ENCODE measurements around the gene RNF150.

RNF150 gene

DNA sequence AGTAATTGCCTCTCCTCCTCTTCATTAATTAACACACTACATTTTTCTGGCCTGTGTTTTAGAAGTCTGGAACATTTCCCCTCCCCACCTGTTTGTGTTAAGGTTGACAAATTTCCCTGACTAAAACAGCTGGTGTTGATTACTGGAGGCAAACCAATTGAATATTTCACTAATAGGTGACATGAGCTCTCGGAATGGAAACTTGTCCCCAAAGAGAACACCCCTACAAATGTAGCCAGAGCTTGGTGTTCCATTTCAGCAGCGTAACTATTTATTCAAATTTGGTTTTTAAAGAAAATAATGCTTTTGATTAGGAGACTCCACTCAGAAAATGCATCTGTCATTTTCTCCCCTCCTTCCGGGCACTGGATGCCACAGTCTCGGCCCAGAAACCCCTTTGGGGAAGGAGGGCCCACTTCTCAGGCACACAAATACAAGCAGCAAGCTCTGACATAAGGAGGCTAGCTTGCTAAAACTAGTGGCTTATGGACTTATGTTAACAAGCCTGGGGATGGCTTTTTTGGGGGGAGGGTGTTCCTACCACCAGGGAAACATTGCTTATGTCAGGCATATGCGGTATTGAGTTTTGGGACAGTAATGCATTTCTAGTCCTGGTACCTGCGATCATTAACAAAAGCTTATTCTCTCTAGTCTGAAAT, 2.2 kb downstream of the RNF150 start:
- no peak for DNase-seq

DNA sequence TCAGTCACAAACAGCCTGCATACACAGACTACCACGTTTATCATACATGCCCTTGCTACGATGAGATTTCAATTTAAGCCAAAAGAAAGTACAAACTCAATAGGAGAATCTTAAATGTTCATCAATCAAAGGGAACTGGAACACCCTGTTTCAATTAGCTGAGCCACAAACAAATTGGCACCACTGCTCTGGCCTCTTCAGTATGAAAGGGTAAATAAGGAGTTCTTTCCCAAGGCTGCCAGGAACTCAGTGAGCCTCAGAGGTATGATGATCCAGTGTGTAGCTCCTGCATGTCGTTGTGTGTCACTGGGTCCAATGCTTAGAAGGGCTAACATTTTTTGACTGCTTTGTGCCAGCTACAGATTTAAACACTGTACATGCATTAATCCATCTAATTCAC, 5.4 kb downstream of the RNF150 start:
- no peak for DNase-seq

DNA sequence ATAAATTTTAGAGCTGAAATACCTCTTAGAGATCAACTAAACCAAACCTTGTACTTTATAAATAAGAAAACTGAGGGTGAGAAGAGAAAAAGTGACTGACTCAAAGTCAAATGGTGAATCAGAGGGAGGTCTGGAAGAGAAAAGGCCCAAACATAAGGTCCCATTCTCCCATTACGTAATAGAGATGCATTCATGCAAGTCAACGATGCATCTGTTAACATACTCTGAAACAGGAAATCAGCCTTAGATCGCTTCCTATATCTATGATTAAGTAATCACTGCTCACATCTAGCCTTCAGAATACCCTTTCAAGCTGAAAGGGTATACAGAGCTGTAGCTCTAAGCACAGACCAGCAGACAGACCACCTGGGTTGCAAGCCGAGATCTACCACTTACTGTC, 6.5 kb downstream of the RNF150 start:
- no peak for DNase-seq

DNA sequence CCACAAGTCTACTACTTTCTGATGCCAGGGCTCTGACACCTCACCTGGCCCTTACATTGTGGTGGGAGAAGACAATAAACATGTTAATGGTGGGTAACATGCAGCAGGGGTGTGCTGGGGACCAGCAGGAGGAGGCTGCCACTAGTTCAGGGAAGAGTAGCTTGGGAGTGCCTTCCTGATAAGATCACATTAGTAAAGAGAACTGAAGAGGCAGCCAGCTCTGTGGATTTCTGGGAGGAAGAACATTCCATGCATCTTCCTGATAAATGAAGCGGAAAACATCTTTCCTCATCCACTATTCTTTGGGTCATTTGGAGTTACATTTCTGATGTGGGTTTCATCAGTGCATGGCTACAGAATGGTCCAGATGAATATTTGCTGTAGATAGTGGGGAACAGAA, 9.0 kb downstream of the RNF150 start:
- no peak for DNase-seq

DNA sequence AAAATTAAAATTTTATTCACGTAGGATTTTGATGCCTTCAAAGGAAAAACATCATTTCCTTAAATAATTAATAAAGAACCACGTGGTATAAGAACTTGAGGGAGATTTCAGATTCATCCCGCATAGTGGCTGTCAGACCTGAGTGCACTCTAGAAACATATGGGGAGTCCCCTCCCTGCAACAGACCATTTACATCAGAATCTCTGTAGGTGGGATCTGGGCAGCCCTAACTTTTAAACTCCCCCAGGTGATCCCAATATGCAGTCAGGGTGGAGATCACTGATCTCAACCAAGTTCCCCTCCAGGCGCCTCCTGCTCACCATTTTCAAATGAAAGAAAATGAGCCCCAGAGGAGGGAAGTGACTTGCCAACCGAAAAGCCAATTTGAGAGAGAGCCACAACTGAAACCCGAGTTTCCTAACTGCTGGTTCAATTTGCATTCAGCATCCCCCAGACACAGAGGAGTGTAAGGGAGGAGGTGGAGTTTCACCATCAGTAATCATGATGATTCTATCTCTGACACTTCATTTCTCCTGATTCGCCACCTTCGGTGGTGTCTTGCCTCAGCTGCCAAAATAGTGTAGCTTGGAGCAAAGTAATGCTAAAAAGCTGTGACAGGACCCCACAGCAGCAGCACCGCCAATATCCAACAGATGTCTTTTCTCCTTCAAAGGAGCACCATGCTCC, 11.4 kb downstream of the RNF150 start:
- DNase-seq = no peak

DNA sequence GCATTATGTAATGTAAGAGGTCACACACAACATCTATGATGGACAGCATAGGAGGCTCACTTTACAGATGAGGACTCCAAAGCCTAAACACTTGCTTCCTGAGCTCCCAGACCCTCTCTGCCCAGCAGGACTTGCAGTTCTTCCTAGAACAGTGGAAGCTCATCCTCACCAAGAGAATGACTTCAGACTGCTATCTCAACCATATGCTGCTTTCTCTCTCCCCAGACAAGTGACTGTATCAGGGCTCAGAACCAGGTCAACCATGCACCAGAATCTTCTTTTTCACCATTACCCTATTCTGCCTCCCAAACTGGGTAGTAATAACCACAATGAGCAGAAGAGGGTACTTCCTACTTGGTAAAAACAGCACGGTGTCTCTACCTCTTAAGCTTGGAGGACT, 12.2 kb downstream of the RNF150 start:
- no peak for DNase-seq

DNA sequence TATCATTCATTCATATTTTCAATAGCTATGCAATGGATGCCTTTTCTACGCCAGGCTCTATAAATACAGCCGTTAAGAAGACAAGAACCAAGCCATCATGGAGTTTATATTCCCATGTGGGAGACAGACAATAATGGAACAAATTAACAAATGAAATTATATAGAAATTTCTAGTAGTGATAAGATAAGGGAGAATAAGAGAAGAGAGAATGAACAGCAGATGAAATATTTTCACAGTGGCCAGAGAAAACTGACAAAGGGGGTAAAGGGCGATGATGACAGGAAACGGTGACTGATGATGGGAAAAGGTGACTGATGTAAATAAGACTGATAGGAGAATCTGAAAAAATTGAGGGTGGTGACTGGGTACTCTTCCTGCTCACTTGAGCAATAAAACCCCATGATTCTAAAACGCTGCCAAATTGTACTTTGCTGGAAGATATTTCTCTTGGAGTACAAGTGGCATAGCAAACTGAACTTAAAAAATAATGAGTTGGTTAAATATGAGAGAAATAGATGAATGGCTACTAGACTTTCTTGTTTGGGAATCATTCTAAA, 13.2 kb downstream of the RNF150 start:
- DNase-seq = no peak

DNA sequence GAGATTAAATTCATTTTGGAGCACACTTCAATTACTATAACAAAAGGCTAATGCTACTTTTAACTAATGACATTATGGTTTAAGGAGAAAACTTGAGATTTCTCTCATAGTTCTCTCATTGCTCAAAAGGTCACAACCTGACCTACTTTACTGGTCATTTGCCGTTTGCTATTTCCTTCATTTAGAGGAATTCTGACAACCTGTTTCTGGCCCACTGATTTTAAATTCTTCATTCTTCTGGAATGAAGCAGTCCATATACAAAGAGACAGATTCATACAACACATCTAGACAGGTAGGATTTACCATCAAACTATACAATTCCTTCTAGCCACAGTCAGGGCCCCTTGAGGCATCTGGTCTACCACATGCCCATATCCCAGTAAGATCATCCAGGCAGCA, 14.2 kb downstream of the RNF150 start:
- DNase-seq = no peak

DNA sequence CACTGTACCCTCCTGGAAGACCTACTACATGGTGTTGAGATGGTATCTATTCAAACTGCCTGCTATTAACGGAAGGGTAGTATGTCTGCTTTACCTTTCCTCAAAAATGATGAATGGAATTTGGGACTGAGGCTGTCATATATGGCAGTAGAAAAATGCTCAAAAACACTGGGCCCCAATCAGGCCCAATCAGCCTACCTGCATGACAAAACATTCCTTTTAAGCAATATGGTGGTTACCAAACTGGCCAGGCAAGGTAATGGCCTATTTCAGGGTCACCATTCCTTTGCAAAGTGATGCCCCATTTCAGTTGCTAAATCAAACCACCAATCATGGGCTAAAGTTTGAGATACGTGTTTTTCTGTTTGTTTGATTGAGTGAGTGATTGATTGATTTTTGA, 14.9 kb downstream of the RNF150 start:
- DNase-seq = no peak

DNA sequence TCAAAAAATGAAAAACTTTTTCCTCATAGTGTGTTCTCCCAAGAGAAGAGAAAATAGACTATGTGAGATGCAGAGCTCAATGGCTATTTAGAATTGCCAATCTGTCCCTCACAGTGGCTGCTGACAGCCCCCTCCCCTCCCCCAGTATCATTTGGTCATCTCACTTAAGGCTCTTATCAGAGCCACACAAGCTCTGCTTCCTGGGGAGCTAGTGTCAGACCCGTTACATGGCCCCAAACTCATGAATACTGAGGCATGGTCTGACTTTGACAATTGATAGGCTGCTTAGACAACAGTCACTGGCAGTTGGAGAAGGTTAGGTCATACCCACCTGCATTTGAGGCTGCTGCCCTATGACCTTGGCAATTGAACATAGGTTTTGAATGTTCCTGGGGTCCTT, 15.3 kb downstream of the RNF150 start:
- DNase-seq = no peak

DNA sequence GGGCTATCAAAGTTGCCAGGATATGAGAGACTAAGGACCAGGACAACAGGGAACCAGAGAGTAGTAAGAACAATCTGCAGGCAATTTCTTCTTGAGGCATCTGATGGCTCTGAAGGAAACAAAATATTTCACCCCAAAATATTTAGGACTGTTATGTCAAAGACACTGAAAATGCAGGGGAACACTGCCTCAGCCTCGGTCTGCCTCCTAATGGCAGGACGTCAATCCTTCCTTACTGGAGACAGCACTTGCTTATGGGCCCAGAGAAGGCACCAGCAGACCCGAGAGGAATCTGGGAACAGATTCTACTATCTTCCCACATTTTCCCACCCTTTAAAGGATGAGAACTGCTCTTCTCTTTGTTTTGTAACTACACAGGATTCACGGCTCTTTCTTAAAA, 23.3 kb downstream of the RNF150 start:
- DNase-seq = no peak

DNA sequence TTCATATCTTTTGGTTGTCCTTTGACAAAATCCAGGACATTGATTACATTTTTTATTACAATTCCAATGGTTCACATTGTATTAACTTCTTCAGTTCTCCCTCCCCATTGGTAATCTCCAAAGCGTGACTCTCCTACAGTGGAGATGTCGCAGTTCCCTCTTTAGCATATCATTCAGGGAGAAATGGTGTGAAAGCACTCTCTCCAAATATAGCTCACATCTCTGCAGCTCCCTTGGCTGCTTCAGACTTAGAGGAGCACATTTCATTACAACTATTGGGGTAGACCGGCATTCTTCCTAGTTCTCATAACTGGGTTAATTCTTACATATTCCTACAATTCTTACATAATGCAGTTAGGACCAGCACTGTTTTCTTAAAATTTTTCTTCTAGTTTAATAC, 25.3 kb downstream of the RNF150 start:
- DNase-seq = no peak

DNA sequence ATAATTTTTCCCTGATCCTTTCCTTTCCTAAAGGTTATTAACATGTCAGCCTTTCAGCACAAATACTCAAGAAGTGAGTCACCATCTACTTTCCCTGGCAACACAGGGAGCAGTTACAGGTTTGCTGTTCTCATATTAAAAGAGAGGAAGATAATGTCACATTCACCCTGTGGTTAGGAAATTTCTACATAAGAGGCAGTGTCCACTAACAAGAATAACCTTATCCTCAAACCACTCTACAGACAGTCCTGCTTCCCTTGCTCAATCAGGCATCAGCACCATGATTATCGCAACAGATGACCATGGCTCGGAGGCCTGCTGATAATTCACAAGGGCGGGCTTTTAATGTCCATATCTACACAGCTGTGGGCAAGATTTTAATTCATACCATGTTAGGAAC, 30.9 kb downstream of the RNF150 start:
- DNase-seq = no peak

DNA sequence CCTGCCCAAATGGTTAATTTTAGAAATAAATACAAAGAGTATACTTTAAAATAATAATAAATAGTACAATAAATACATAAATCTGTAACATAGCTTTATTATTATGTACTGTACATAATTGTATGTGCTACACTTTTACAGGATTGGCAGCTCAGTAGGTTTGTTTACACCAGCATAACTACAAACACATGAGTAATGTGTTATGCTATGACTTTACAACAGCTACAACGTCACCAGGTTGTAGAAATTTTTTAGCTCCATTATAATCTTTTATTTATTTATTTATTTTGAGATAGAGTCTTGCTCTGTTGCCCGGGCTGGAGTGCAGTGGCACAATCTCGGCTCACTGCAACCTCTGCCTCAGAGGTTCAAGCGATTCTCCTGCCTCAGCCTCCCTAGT, 31.8 kb downstream of the RNF150 start:
- DNase-seq = no peak

DNA sequence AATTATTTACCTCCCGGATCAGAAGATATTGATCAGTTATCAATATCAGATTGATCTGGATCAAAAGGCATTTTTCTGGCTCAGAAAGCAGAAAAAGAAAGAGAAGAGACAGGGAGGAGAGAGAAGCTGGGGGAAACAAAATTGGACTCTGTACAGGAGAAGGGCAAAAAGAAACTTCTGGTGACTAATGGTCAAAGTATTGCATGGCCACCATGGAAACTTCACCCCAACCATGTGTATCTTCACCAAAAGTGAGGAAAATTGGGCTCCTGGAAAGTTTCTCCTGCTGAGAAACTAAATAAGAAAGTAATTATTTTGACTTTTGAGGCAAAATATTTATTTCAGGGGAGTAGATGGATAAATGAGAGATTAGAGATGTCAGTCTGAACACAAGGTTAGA, 33.9 kb downstream of the RNF150 start:
- no peak for DNase-seq

DNA sequence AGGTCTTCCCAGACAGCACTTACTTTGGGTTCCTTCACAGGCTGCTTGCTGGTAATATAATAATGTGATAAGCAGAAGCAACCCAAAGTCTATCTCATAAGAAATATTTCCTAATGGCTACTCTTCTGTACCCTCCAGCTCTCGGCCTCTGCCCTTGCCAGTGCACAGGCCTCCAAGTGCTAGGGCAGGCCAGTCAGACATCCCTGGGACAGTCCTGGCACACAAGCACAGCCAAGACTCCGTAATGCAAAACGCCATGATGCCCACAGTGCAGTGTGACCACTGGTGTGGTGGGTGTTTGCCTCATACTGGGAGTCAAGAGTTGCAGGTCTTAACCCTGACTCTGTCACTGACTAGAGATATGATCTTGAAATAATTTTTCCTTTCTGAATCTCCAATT, 35.1 kb downstream of the RNF150 start:
- DNase-seq = no peak

DNA sequence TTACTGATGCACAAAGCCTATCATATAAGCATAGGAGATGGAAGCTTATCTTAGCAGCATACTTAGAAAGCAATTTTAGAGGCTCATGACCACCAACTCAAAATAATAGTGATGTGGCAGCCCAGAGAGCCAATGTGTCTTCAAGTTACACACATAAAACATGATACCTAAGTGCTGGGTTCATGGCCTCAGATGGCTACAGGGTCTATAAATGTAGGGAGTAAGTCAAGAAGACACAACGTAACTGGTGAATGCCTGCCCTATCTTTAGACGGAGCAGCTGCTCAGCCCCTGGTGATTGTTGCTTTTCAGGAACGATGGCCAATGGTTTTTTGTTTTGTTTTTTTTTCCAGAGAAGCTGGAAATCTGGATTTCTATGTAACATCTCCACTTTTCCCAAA, 42.8 kb downstream of the RNF150 start:
- no peak for DNase-seq

DNA sequence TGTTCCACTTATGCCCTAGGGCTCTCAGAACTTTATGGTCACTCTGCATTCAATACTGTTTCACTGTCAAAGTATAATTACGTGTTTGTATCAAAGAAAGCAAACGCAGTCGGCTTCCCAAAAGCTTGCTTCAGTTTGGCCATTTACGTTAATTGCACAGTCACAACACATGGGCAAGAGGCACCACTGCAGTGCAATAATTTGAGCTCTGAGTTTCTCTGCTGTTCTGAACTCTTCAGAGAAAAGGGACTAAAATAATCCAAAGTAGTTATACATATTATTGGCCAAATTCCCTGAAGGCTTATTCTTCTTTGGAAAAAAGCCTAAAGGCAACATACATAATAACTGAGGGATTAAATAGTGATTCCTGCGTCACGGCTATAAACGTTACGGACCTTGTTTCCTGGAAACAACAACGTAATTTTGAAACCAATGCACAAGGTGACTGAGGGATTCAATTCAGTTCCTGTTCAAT, 51.3 kb downstream of the RNF150 start:
- no peak for DNase-seq

DNA sequence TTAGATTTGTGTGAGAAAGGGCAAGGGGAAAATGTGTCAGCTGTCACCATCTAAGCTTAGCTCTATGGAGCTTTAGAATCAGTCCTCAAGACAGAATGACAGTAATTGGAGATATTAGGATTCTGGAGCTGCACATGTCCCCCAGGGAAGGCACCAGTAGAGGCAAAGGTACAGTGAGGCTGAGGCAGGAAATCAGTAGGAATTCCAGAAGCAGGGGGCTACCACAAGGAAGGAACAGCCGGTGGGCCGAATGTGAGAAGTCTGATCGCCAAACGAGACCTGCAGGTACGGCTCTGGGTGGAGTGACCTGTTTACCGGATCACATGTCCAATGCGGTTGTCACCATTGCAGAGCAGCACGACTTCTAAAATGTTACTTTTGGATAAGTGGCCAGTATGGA, 52.6 kb downstream of the RNF150 start:
- no peak for DNase-seq

DNA sequence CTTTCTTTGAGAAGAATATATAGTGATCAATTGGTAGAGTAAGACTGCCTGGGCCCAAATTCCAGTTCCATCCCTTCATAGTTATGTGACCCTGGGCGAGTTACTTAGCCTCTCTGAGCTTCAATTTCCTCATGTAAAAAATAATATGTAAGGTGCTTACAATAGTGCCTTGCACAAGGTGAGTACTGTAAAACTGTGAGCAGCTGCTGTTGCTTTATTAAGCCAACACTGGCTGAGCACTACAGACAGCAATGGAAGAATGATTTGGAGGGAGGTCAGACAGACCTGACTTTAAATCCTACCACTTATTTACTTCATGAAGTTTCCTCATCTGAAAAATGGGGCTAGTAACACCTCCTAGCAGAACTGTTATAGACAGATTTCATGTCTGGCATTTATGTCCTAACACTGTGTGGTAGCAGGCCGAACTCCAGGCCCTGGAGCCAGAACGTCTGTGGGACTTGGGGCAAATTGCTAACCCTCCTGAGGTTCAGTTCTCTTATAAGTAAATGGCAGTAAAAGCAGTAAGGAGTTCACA, 53.8 kb downstream of the RNF150 start:
- no peak for DNase-seq

DNA sequence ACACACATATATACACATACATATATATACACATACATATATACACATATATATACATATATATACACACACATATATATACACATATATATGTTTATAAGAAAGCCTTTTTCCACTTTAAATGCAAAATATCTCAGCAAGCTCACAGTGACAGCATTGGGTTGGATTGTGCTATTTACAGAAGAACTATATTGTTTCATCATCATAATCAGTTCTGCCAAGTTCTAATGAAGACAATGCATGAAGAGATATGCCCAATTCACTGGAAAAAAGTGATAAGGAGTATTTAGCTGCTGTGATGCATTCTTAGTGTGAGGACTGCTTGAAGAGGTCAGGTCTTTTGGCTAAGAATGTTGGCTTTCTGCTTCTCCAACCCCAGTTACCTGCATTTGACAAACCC, 54.4 kb downstream of the RNF150 start:
- no peak for DNase-seq

DNA sequence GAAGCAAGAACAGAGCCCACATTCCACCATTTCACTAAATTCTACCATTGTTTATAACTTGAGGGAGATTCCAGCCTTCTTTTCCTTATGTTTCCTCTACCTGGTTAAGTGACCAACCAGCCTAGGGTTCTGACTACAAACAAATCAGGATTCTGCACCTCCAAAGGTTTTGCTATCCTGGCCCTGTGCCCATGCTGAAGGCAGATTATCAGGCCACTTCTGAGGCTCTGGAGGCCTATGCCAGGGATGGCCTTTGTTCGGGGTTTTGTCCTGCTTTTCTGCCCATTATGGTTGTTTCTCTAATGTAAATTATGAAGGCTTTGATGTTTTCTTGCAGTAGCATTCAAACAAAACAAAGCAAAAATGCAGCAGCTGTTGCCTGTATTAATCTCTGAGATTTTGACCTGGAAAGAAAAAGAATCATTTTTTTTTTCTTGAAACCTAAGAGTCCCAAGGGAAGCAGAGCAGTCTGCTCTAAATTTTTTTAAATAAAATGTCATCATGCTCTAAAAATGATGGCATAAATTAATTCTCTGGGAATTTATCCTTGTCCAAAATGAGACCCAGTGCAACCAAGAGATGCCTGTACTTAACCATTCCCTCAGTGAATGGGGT, 55.6 kb downstream of the RNF150 start:
- no peak for DNase-seq

DNA sequence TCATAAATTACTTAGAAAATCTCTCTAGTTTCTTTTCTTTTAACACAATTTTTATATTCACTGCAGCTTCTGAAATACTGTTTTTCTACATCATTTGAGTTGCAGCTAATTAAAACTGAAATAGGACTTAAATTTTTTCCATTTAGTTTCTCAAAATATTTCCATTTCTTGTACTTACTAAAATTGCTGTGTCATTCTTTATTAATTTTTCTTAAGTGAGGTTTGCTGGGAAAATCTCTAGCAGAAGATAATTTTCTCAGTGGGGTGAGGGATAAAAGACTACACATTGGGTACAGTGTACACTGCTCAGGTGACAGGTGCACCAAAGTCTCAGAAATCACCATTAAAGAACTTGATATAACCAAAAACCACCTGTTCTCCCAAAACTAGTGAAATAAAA, 57.7 kb downstream of the RNF150 start:
- no peak for DNase-seq

Data from activated CD4-positive, alpha-beta T cell treated with anti-CD3 and anti-CD28 coated beads for 48 hours (primary cell).